ENCODE results near the gene TBC1D22A.

The TBC1D22A gene

DNA sequence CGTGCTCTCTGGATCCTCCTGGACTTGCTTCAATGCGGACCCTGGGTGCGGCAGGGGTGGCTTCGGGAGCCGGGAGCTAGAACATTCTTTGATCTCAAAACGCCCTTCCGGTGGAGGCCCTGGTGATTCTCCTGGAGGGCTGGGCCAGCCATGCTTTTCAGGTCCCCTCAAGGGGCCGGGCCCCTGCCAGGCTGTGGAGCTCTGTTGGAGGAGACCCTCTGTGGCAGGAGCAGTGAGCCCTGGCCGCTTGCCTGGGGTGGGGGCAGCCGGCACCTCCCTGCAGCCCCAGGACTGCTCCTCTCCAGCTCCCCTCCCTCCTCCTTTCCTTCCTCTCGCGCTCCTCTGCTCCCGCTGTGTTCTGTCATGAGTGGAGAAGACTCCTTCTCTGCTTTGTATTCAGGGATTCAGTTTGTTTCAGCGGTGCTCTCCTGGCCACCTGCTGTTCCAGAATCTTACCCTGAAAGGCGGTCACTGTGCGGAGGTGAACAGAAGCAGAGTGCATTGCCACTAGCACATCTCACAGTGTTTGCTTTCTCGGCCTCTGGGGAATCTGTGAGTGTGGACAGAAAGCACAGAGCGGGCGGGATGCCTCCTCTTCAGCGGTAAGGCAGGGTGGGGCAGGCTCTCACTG, 289.1 kb downstream of the TBC1D22A start:
- DNase-seq: no peak

DNA sequence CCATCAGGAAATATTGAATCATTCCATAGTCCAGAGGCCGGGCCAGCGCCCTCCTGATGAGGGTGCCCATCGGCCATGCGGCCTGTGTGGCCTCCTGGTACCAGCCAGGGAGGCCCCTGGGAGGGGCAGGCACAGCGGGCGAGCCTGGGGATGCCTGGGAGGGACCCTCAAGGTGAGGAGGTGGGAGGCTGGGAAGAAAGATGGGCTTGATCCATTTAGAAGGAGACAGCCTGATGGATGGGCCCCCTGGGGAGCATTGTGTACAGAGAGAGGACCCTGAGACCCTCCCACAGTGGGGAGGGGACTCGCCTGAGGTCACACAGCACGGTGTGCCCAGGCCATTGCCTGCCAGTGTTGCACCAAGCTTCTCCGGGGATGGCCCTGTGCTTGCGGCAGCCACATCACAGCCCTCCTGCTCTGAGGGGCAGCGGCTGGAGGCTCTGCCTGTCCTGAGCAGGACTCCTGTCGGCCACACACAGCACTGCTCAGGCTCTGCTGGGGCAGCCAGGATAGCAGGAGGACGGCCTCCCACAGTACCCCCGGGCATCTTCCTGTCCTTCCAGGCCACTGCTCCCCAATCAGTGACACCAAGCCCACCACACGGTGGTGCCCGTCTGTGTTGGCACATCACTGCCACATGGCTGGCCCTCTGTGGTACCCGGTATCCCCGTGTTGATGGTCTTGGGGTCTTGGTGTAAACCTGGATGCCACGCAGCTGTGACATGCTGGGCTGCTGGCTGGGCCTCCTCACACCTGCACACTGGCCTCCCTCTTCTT, 290.0 kb downstream of the TBC1D22A start:
- DNase-seq: no peak

DNA sequence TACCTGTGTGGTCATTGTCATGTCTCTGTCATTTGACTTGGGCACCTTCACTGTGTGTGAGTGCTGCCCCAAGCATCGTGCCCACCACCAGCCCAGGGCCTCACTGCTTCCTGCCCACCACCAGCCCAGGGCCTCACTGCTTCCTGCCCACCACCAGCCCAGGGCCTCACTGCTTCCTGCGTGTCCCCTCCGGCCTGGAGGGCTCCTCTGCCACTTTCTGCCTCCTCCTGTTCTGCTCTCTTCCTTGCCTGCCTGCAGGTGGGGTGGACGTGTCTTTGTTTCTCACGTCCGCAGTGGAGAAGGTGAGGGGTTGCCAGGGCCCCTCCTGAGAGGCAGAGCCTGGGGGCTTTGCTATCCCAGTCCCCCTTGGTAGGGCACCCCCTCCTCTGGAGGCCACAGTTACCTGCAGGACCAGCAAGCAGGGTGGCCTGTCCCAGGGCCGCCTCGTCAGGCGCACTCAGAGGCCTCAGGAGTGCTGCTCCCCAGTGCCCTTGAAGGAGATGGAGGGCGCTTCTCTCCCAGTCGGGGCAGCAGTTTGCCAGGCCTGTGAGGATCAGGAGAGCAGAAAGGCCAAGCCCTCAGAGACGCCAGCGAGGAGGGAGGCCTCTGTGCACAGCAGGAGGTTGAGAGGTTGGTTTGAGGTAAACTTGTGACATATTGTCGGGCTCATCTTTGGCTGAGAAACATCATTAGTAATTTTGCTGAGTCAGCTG, 290.7 kb downstream of the TBC1D22A start:
- no peak for DNase-seq

DNA sequence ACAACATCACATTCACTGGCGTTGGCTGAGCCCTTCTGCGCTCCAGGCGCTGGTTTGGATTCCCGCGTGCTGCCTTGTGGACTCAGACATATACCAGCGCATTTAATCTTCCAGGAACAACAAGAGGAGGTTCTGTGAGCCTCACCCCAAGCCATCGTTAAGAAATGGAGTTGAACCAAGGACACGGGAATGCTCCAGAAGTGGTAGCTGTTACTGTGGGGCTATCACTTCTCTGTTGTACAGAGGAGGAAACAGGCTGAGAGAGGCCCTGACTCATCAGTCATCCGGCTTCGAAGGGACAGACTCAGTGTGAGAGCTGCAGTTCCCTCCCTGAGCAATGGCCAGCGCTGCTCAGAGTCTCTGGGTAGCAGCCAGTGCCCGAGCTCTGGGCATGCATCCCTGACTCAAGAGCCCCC, 291.3 kb downstream of the TBC1D22A start:
- no peak for DNase-seq

DNA sequence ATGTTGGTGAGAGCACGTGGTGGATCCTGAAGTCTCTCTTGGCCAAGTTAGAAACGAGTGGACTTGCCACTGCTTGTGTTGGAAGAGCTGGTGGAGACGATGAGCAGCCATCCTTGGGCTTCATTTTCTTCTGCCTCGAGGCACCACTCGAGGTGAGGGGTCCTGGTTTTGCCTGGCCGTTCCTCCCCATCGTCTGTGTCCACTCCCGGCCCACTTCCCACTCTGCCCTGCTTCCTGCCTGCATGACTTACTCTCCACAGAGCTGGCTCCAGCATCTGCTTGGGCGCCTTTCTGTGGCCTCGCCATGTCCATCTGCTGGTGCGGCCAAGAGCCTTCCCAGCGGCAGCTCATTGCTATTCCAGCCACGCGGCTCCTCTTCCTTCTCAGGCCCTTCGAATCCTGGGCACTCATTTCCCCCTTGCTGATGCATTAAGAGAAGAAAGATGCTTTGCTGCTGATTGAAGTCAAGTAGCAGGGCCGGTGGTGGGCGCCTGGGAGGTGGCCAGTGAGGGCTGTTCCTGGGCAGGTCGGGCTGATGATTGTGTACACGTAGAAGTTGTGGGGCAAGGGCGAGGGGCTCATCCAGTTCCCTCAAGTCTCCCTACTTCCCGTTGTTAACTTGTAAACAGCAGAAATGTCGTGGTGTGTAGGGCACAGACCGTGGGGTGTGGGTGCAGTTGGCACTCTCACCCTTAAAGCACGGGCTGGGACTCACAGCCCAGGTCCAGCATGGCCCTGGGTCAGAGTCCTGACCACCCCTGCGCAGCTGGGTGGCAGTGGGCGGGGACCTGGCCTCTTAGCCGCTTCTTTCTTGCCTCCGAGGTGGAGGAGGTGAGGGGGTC, 292.0 kb downstream of the TBC1D22A start:
- DNase-seq: no peak

DNA sequence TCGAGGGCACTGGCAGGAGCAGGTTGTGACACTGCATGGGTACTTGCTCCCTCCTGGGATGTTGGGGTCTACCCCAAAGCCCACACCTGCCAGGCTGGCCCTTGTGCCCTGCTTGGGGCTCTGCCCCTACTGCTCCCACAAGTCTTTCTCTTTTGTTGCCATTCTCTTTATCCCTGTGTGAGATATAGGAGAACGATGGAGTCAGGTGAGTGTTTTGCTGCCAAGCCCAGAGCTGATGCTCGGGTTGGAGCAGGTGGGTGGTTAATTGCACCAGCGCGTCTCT, 292.6 kb downstream of the TBC1D22A start:
- DNase-seq: no peak

DNA sequence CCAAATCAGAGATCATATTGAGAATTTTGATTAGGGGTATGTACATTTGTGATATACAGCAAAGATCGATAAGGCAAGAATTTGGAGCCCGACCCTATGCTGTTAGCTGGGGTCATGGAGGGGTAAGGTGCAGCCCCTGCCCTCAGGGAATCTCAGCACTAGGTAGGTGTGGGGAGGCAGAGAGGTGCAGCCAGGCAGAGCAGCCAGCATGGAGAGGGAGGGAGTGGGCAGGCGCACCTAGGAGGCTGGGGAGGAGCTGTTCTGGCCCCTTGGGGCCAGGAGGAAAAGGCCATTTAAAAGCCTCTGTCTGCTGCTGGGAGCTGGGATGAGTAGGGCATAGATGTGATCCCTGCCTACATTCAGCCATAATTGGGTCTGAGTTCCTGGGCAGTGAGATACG, 293.0 kb downstream of the TBC1D22A start:
- no peak for DNase-seq

DNA sequence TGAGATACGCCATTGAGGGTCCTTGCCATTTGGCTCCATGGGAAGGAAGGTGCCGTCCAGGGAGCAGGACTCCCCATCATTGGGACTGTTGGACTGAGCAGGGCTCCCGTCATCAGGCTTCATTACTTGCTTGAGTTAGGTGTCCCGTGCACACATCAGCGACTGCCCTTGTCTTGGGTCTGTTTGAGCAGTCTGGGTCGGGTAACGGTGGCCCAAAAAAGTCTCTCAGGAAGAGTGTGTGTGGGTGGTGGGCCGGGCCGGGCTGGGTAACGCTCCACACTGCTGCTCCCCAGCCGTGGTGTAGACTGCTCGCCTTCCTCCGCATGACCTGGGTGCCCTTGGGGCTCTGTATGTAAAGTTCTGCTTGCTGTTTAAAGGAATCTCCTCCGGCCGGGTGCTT, 293.5 kb downstream of the TBC1D22A start:
- no peak for DNase-seq

DNA sequence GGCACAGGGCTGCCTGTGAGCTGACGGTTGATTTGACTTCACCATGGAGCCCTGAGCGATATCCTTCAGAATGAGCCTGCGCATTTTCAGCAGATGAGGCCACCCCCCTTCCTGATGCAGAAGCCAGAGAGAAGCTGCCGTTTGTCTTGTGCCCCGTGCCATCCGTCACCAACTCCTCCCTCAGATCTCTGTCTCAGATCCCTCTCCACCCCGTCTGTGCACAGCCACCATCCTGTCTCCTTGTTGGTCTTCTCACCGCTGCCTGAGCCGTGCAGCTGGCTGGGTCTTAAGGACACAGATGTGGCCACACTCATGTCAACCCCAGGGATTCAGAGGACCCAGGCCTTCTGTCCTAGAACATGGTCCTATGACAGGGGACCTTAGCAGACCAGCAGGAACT, 293.9 kb downstream of the TBC1D22A start:
- no peak for DNase-seq

DNA sequence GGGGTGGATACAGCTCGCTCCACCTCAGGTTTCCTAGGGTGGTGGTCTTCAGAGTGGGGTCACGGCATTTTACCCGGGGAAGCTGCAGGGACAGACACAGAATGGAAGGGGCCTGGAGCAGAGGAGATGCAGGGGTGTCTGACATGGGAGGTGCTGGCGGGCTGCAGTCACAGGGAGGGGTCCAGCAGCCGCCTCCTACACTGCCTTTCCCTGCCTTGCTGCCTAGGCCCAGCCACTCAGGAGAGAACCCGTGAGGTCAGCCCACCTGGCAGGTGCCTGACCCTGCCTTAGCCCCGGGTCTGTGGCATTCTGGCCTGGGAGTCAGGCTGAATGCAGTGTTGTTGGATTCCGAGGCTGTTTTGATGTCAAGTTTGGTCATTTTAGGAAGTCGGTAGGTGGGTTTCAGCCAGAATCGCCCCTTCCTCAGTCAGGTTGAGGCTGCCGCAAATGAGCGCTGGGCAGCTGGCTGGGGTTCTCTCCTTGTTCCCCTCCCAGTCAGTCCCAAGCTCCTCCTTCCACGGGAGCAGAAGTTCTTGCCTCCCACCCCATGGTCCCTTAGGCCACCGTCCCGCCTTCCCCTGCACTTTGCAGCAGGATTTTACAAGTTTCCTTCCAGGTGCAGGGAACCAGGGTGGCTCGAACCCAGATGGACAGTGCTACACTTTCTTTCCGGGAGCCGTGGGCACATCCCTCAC, 294.5 kb downstream of the TBC1D22A start:
- no peak for DNase-seq

DNA sequence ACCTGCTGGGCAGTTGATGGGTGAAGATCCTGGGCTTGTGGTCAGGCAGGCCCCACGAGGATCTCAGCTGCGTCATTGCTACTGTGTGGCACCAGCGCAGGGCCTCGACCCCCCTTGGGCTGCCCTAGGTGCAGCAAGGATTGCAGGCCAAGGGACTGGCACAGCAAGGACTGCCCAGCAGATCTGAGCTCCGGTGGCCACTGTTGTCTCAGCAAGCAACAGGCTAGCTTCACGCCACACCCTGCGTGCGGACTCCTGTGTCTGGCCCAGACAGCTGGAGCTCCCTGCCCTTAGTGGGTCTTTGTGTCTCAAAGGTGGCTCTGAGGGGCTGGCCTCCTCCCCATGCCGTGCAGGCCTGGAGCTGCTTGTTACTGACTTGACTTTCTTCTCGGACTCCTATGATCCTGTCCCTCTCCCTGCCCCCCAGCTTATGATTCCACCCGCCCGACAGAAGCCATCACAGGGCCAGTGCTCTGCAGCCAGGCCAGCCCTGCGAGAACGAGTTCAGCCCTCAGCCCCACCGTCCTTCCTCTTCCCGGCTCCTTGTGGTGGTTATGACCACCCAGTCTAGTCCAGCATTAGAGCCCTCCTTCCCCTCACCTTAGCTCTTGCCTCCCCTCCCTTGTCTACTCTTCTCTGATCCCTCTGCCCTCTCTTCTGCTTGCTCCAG, 295.6 kb downstream of the TBC1D22A start:
- DNase-seq: peak; percentile 8

DNA sequence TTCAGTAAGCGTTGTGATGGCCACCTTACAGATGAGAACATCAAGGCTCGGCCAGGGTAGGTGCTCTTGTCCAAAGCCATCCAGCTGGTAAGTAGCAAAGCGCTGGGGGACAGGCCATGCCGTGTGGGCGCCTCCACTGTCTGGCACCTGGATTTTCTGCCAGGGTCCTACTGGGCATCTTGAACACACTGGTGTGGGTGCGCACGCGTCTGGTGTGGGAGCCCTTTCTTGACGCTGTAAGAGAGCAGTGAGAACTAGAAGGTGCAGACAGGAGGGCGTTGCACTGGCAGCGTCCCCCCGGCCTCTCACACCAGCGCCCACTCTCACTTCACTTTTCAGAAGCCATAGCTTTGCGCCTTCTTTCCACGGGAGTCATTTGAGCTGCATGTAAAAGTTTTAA, 296.6 kb downstream of the TBC1D22A start:
- no peak for DNase-seq

DNA sequence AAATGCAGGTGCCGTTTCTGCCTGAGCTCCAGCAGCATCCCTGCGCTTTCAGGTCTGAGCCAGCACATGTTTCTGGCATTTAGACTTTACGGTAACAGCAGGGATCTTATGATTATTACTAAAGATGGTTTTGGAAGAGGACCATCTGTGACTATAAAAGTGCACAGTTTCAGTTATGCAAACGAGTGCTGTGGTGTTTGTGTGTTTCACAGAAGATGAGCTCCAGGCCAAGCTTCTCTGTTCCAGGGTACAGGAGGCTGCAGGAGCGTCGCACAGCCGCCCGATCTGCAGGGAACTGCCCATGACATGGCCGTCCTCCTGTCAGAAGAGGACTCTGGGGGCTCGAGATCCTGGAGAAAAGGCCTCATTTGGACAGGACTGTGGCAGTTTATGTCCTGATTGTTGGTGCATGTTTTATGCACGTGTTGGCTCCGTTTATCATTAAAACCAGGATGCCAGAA, 297.3 kb downstream of the TBC1D22A start:
- no peak for DNase-seq

DNA sequence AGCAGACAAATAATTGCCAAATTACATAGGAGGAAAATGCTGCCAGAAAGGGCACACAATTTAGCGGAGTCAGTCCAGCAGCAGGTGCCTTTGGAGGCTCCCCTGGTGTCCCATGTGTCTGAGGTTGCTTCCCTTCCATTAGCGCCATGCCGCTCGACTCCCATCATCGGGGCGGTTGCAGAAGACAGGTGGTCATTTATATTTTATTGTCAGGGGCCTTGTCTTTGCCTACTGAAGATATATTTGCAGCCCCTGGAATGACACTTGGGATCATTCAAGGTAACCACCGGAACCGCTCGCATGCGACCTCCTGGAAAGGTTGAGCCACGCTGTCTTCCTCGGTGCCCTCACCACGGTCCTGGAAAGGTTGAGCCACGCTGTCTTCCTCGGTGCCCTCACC, 298.3 kb downstream of the TBC1D22A start:
- DNase-seq: no peak

DNA sequence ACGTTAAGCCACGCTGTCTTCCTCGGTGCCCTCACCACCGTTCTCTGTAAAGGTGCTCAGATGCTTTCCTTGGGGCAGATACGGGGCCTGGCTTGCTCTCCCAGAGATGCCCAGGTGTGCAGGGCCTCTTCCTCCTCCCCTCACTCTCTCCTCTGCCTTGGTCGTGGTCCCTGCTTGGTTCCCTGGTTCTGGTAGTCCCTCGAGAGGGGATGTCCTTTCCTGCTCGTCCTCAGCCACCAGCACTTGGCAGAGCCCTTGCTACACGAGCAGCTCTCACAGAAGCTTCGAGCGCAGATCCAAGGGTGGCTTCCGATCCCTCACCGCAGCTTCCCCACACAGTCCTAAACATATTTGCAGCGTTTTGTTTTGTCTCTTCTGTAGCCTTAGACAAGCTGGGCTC, 298.8 kb downstream of the TBC1D22A start:
- DNase-seq: no peak

DNA sequence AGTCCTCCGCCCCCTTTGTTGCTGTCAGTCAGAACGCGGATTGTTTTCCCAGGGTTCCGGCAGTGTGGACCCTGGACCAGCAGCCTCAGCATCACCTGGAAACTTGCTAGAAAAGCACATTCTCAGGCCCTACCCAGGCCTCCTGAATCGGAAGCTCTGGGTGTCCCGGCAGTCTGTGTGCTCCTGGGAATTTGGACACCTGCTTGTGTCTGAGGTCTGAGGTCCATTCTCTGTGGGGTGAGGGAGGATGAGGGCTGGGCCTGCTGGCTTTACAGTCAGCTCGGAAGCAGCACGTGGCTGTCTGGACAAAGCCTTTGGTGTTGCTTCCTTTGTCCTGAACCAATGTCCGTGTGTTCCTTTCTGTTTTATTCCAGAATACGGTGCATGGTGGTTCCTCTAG, 299.7 kb downstream of the TBC1D22A start:
- no peak for DNase-seq

DNA sequence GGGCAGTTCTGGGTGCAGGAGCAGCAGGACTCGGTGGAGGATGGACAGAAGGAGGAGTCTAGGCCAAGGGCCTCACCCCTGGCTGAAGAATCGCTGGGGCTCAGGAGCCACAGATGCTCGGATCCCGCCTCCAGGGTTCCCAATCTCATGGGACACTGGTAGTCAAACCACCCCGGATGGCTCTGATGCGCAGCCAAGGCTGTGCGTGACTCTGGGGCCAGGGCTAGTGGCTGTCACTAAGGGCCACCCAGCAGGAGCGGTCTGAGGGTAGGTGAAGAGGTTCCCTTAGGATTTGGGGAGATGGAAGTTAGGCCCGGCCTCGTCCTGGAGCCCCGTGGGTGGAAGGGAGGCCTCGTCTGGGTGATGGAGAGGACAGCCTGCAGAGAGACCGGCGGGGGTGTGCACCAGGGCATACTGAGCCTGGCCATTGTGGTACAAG, 300.6 kb downstream of the TBC1D22A start:
- DNase-seq: no peak

DNA sequence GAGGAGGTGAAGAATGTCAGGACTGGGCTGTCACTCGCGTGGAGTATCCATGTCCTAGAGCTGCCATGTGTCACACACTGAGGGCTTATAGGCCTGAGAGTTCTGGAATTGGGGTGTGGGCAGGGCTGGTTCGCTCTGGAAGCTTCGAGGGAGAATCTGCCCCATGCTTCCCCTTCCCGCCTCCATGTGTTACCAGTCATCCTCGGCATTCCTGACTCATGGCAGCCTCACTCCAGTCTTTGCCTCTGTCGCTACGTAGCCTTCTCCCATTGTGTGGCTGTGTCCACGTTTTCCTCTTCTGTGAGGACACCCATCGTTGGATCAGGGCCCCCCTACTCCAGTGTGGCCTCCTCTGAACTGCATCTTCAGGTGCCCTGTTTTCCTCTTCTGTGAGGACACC, 301.2 kb downstream of the TBC1D22A start:
- DNase-seq: no peak

DNA sequence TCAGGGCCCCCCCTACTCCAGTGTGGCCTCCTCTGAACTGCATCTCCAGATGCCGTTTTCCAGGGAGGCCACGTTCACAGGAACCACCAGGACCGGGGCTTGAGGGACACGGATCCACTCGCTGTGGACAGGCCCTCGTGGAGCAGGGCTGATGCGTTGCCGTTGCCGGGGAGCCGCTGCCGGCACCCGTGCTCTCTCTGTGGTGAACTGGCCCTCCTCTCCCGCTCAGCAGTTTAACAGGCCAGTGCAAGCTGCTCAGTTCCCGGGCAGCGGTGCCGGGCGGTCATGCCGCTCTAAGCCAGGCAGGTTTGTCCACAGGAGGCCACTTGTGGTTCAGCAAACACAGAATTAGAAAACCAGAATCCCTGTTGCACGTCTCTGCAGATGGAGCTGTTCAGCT, 301.6 kb downstream of the TBC1D22A start:
- no peak for DNase-seq

DNA sequence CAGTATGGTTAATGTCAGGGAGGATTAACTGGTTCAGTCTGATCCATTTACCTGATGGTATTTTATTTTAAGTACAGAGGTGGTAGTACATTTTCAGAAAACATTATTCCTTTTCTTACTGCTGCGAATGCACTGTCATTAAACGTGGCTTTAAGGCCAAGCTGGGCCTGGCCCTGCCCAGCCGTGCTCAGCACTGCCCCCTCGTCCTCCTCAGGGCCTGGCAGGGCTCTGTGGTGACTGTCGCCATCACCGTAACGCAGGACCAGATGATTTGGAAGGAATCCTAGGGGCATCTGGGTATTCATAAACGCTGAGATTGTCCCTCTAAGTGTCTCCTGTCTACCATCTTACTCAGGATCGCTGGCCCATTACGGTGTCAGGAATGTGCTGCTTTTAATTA, 302.0 kb downstream of the TBC1D22A start:
- no peak for DNase-seq

DNA sequence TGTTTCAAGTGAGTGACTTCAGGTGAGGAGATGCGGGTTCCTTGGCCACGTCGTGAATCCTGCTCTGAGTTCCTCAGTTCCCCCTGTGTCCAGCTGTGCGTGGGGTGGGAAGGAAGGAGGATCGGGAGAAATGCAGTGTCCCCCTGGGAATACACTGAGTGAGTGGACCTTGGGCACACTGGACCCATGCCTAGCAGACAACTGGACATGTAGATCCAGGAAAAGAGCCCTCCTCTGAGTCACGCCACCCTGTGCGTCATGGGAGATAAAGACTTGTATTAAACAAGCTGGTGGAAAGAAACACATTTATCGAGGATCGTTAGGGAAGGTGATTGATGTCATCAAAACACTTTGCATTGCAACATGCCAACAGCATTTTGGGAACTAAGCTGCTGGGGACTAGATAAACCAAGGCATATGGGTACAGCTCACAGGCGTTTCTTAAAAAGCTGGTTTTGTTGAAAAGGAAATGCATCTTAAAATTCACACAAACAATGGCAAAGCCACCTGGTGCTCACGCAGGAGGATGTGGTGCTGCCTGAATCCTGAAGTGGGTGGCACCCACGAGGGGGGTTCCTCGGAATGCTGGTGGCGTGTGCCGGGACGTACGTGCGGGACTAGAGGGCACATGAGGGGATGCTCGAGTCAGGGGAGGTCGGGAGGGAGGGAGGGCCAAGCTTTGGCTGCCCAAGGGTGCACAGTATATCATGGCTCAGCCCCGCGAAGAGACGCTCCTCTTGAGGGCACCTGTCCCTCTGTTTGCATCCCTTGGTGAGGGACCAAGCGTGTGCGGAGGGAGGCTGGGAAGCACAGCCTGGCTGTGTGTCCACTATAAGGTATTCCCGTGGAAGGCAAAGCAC, 303.5 kb downstream of the TBC1D22A start:
- DNase-seq: no peak

Measured in right hindlimb (tissue), 1 donor.